CD4-positive, CD25-positive, alpha-beta regulatory T cell (primary cell): ENCODE measurements around the gene GSS. TPM values are rescaled to one million over a fixed set of nuclear protein-coding genes. Genes with fewer than 3 reads are reported as not detected.
A peak's percentile ranks its signal among the peaks of the same experiment; 100 is the strongest.

Source experiments
- ATAC-seq, 2 donors: fragments of 150-1000 bp; cut with Tn5 transposase; one replicate each; pipeline ENCODE4 v1.10.0; 2021; ENCODE audit warnings: low read depth in 2 of 2, moderate number of reproducible peaks in 2 of 2, moderate library complexity in 1 of 2
- DNase-seq, 3 donors: peaks; one replicate each; pipeline versions ENCODE4 v3.0.0 to v3.0.0-alpha.2; 2012 to 2022; ENCODE audit warnings: mixed read lengths in 1 of 3
- H3K27ac ChIP-seq: one replicate; pipeline ENCODE4 v1.7.0; 2013; ENCODE audit warnings: mild to moderate bottlenecking, low read length; ENCODE audit not compliant: insufficient read depth, poor library complexity, severe bottlenecking
- H3K27me3 ChIP-seq: one replicate; pipeline ENCODE4 v1.7.0; 2013; ENCODE audit warnings: low read length; ENCODE audit not compliant: control insufficient read depth, insufficient read depth
- H3K36me3 ChIP-seq: one replicate; pipeline ENCODE4 v1.7.0; 2013; ENCODE audit warnings: mild to moderate bottlenecking, low read length, moderate library complexity; ENCODE audit not compliant: control insufficient read depth, insufficient read depth
- H3K4me1 ChIP-seq: 2 replicates; pipeline ENCODE4 v1.7.0; 2013; ENCODE audit warnings: mild to moderate bottlenecking, low read length; ENCODE audit not compliant: insufficient read depth, control insufficient read depth, poor library complexity, severe bottlenecking
- H3K4me3 ChIP-seq: one replicate; pipeline ENCODE4 v1.7.0; 2013; ENCODE audit warnings: low read depth, mild to moderate bottlenecking, low read length, moderate library complexity
- H3K9me3 ChIP-seq, 2 experiments: 1 replicate in 1 of 2; 2 replicates in 1 of 2; pipeline ENCODE4 v1.7.0; 2013; ENCODE audit warnings: low read length in 2 of 2, mild to moderate bottlenecking in 1 of 2, moderate library complexity in 1 of 2; ENCODE audit not compliant: control insufficient read depth in 2 of 2
- H3K27ac Mint-ChIP-seq, 3 donors: one replicate each; pipeline ENCODE4 v1.8.0; 2020 to 2022; ENCODE audit warnings: mild to moderate bottlenecking in 3 of 3, mixed read lengths in 3 of 3, moderate library complexity in 2 of 3
- H3K27me3 Mint-ChIP-seq: one replicate; pipeline ENCODE4 v1.8.0; 2022; ENCODE audit warnings: mild to moderate bottlenecking, mixed read lengths
- H3K36me3 Mint-ChIP-seq: one replicate; pipeline ENCODE4 v1.8.0; 2020; ENCODE audit warnings: mixed read lengths
- H3K4me1 Mint-ChIP-seq, 4 donors: one replicate each; pipeline ENCODE4 v1.8.0; 2020 to 2022; ENCODE audit warnings: mixed read lengths in 4 of 4, mild to moderate bottlenecking in 1 of 4
- H3K4me3 Mint-ChIP-seq, 4 donors: one replicate each; pipeline ENCODE4 v1.8.0; 2020 to 2022; ENCODE audit warnings: mild to moderate bottlenecking in 4 of 4, mixed read lengths in 4 of 4, moderate library complexity in 3 of 4
- H3K9me3 Mint-ChIP-seq, 7 donors: one replicate each; pipeline ENCODE4 v1.8.0; 2020 to 2022; ENCODE audit warnings: mixed read lengths in 7 of 7, mild to moderate bottlenecking in 3 of 7, moderate library complexity in 2 of 7
- polyA plus RNA-seq, 4 donors: library from polyadenylated mRNA; unstranded; fragments of 300-500 nt; fragmentation: Illumina TruSeq; gene quantifications; one replicate each; pipeline ENCODE4 v1.2.3, GENCODE V29; 2021
- total RNA-seq: library from RNA; stranded (reverse); gene quantifications from one replicate; pipeline ENCODE4 v1.2.3, GENCODE V29; 2022

The GSS gene
- total and polyA plus RNA-seq, 5 donors from 2014 or later: 26.0 to 33.0 (median 30.9) TPM

DNA sequence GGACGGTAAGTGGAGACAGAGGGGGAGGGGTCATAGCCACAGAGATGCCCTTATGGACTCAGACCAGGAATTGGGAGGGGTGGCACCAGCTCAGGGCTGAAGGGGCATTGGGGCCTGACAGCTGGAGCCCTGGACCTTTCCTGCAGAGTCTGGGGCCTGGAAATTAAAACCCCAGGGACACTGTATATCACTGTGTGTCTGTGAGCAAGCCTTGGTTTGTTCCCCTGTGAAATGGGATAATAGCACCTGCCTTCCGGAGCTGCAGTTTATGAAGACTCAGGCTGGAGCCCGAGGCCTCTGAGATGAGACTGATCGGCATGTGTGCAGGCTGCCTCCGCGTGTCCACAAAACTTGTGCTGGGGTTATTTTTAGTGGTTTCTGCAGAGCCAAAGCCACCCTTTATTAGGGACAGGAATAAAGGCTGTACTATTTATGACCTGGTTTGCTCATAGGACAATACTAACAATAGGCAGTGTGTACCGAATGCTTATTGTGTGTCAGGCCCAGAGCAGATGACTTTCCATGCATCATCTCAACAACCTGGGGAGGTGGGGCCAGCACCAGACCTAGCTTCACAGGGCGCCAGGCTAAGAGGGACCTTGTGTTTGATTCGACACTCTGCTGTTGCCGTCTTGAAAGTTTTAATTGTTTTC lies 22.6 kb upstream of the GSS start:
- no peak for DNase-seq

DNA sequence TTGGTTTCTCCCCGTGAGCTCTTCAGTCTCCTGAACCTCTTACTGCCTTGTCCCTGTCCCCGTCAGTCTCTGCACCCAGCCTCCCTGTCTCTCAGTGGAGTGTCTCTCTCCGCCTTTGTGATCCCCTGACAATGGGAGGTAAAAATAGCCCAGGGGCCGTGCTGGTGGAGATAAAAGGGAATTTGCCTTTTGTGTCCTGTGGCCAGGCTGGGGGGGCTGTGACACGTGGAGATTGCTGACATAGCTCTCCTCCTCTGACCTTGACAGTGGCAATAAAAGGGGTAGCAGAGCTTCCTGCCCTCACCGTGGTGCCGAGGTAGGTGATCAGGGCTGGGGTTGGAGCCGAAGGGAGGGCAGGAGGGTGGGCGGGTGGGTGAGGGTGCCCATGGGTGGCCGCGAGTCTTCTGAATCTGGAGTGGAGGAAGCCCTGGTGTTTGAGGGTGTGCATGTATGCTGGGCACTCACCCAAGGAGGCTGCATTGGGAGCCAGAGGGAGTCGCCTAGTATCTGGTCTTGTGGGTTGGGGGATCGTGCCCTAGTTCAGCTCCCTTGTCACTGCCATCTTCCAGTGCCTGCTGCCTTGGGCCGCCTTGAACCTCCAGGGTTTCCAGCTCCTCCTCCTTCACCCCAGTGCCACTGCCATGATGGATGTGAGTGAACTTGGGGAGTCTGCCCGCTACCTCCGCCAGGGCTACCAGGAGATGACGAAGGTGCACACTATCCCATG lies 21.9 kb upstream of the GSS start:
- Histone ChIP-seq H3K4me3 (no peak overlapping the region), H3K4me1 (no peaks in the 10 kb centered on the region), H3K9me3 (no peaks in the 10 kb centered on the region), H3K27ac (no peak overlapping the region), H3K36me3 (no peaks in the 10 kb centered on the region), H3K27me3 (no peaks in the 10 kb centered on the region)
- Mint-ChIP-seq H3K27ac (no peak overlapping the region), H3K27me3 (peaks cover 14% of the 10 kb centered on the region), H3K9me3 (no peaks in the 10 kb centered on the region), H3K4me3 (peak overlapping the region in 1 of 4 donors; percentile 49), H3K36me3 (no peaks in the 10 kb centered on the region), H3K4me1 (no peaks in the 10 kb centered on the region)
- no peak for DNase-seq
- no peak for ATAC-seq

More for the DNA sequence above, 22.6 kb upstream of the GSS start:
- Histone ChIP-seq H3K9me3 (no peaks in the 10 kb centered on the region), H3K36me3 (no peaks in the 10 kb centered on the region), H3K27ac (no peak overlapping the region), H3K4me3 (no peak overlapping the region), H3K4me1 (no peaks in the 10 kb centered on the region), H3K27me3 (no peaks in the 10 kb centered on the region)
- H3K4me1 Mint-ChIP-seq: peaks cover 0 to 1% (median 0%) of the 10 kb centered on the region in 4 donors
- H3K36me3 Mint-ChIP-seq: no peaks in the 10 kb centered on the region
- H3K4me3 Mint-ChIP-seq: no peak overlapping the region
- ATAC-seq: no peak
- H3K27me3 Mint-ChIP-seq: peaks cover 20% of the 10 kb centered on the region
- H3K27ac Mint-ChIP-seq: no peak overlapping the region
- no peaks in the 10 kb centered on the region for H3K9me3 Mint-ChIP-seq

DNA sequence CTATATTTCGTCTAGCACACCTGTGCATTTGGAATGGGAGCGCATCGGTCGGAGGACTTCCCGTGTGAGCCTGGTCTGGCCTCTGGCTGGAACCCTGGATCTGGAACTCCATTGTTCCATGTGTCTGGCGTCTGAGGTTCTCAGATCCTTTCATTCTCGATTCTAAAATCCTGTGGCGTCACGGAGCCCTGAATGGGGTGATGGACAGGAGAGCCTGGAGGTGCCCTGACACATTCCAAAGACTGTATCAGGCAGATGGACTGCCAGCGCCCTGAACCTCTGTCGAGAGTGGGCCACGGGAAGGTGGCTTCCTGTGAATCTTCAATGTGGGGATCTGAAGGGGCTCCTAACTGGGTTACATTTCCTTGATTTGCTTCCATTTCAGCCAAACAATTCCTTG lies 20.7 kb upstream of the GSS start:
- peaks cover 7% of the 10 kb centered on the region for H3K27me3 Mint-ChIP-seq
- no peaks in the 10 kb centered on the region for H3K4me1 ChIP-seq
- no peaks in the 10 kb centered on the region for H3K36me3 Mint-ChIP-seq
- H3K4me1 Mint-ChIP-seq: no peaks in the 10 kb centered on the region
- DNase-seq (no peak), ATAC-seq (no peak)
- H3K9me3 Mint-ChIP-seq: no peaks in the 10 kb centered on the region
- H3K9me3 ChIP-seq: no peaks in the 10 kb centered on the region
- H3K36me3 ChIP-seq: no peaks in the 10 kb centered on the region
- no peak overlapping the region for H3K27ac ChIP-seq
- H3K27me3 ChIP-seq: no peaks in the 10 kb centered on the region
- no peak overlapping the region for H3K4me3 ChIP-seq
- peak overlapping the region in 1 of 3 donors; percentile 38 for H3K27ac Mint-ChIP-seq
- H3K4me3 Mint-ChIP-seq: no peak overlapping the region

DNA sequence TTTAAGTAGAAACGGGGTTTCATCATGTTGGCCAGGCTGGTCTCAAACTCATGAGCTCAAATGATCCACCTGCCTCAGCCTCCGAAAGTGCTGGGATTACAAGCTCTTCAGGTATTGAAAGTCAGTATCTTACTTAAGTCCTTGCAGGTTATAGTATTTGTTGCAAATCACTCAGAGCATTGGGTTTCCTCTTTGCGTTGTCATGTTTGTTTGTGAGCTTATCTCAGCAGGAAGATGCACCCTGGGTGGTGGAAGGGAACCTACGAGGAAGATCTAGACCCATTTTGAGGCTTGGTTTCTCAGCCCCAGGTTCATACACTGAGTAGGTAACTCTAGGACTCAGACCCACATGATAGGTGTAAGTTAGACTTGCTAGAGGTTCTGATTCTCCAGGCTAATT lies 18.6 kb upstream of the GSS start:
- H3K4me3 ChIP-seq: no peak overlapping the region
- H3K4me3 Mint-ChIP-seq: no peak overlapping the region
- no peaks in the 10 kb centered on the region for H3K9me3 ChIP-seq
- H3K9me3 Mint-ChIP-seq: no peaks in the 10 kb centered on the region
- no peaks in the 10 kb centered on the region for H3K36me3 Mint-ChIP-seq
- no peaks in the 10 kb centered on the region for H3K4me1 ChIP-seq
- no peak overlapping the region for H3K27ac ChIP-seq
- H3K27me3 ChIP-seq: no peaks in the 10 kb centered on the region
- peaks cover 7% of the 10 kb centered on the region for H3K27me3 Mint-ChIP-seq
- ATAC-seq (no peak), DNase-seq (no peak)
- H3K27ac Mint-ChIP-seq: no peak overlapping the region
- no peaks in the 10 kb centered on the region for H3K4me1 Mint-ChIP-seq
- H3K36me3 ChIP-seq: no peaks in the 10 kb centered on the region

DNA sequence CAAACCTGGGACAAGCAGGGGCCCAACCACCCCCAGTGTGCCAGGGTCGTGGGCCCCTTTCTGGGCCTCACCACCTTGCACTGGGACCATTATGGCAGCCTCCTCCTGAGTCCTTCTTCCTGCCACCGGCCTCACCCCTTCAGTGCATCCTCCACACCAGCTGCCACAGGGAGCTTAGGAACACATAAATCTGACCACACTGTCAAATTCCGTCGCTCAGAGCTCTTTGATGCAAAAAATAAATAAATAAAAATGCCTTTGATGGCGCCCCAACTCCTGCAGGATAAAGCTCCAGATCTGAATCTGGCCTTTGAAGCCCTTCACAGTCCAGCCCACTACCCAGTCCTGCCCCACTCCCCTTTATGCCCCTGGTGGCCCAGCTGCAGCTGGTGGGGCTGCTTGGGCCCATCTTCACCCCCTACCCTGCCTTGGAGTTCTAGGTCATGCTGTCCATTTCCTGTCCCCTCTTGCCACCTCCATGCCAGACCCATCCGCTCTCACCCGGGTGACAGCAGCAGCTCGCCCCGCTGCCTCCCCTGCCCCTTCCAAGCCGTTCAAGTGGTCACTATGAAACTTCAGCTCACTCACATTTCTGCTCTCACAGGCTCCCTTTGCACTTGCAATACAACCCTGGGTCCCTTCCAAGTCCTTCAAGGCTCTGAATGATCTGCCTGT lies 16.1 kb upstream of the GSS start:
- Mint-ChIP-seq H3K27me3 (peaks cover 6% of the 10 kb centered on the region), H3K4me3 (no peak overlapping the region), H3K4me1 (no peaks in the 10 kb centered on the region), H3K9me3 (peaks cover 0 to 2% (median 0%) of the 10 kb centered on the region in 7 donors), H3K27ac (no peak overlapping the region), H3K36me3 (no peaks in the 10 kb centered on the region)
- Histone ChIP-seq H3K36me3 (no peaks in the 10 kb centered on the region), H3K4me1 (no peaks in the 10 kb centered on the region), H3K27me3 (no peaks in the 10 kb centered on the region), H3K4me3 (no peak overlapping the region), H3K9me3 (no peaks in the 10 kb centered on the region), H3K27ac (no peak overlapping the region)
- ATAC-seq (no peak), DNase-seq (no peak)

DNA sequence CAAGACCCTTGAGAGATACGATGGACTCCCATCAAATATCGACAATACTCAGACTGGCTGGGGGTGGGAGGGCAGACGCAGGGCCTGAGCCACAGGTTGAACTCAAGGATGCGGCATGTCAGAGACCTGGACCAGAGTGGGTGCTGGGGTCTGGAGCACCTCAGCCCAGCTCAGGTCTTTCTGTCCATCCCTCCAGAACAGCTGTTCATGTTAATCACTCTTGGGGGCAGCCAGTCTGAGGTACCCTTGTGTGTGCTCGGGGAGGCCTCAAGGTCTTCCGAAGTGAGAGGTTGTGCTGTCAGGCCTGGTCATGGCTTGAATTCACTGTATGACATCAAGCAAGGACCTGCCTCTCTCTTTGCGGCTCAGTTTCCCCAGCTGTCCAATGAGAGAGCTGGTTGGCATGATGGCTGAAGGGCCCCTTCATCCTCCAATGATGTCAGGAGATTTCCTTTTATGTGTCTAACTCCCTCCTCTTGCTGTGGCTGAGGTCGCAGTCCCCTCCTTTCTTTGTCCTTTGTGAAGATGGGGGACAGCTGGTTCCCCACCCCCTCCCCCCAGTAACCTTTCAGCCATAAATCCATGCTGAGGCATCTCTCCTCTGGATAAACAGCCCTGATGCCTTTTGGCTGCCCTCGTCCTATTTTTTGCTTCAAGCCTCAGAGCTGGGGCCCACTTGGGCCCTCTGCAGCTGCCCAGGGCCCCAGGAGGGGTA lies 15.4 kb upstream of the GSS start:
- H3K4me1 Mint-ChIP-seq: no peaks in the 10 kb centered on the region
- H3K36me3 Mint-ChIP-seq: no peaks in the 10 kb centered on the region
- H3K27ac Mint-ChIP-seq: no peak overlapping the region
- H3K4me1 ChIP-seq: no peaks in the 10 kb centered on the region
- H3K9me3 Mint-ChIP-seq: peaks cover 0 to 2% (median 0%) of the 10 kb centered on the region in 7 donors
- no peaks in the 10 kb centered on the region for H3K27me3 ChIP-seq
- H3K9me3 ChIP-seq: no peaks in the 10 kb centered on the region
- H3K4me3 Mint-ChIP-seq: no peak overlapping the region
- H3K27ac ChIP-seq: no peak overlapping the region
- H3K36me3 ChIP-seq: no peaks in the 10 kb centered on the region
- no peak for ATAC-seq
- H3K27me3 Mint-ChIP-seq: no peaks in the 10 kb centered on the region
- H3K4me3 ChIP-seq: no peak overlapping the region
- DNase-seq: no peak

DNA sequence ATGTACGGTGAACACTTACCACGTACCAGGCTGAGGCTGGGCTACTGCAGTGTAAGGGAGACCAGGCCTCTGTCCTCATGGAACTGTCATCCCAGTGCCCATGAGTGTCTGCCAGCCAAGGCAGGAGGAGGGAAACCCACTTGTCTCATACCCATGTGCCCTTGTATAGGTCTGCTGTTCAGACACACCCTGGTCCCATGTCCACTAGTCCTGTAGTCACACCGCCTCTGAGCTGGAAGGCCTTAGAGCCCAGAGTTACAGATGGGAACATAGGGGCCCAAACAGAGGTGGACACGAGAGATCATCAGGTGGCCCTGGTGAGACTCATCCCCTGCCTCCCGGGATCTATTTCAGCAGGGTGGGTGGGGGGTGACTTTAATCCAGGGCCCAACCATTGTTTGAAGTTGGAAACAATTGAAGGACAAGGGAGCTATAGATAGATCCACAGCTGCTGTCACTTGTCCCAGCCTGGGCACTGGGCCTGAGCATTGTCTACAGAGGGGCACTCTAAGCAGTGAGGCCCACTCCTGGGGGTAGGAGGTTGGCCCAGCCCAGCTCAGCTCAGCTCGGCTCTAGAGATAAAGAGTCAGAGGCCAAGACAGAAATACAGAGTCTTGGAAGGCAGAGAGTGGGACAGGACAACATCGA lies 14.7 kb upstream of the GSS start:
- Mint-ChIP-seq H3K4me1 (no peaks in the 10 kb centered on the region), H3K36me3 (no peaks in the 10 kb centered on the region), H3K4me3 (no peak overlapping the region), H3K27me3 (no peaks in the 10 kb centered on the region), H3K9me3 (peaks cover 0 to 2% (median 0%) of the 10 kb centered on the region in 7 donors), H3K27ac (no peak overlapping the region)
- no peaks in the 10 kb centered on the region for H3K36me3 ChIP-seq
- H3K27me3 ChIP-seq: no peaks in the 10 kb centered on the region
- no peaks in the 10 kb centered on the region for H3K4me1 ChIP-seq
- ATAC-seq: no peak
- H3K27ac ChIP-seq: no peak overlapping the region
- DNase-seq: no peak
- no peak overlapping the region for H3K4me3 ChIP-seq
- H3K9me3 ChIP-seq: no peaks in the 10 kb centered on the region
